ENCODE measurements around the gene NR5A2.

GRCh38 chr1:200213392-200213791 lies 185.9 kb downstream of the NR5A2 start:
- no peak for TF ChIP-seq CTCF (IDR thresholded peaks at IDR 0.05 in 8 of 11, conservative IDR thresholded peaks at IDR 0.05 in 3 of 11)
- no peak for TF ChIP-seq POLR2AphosphoS5 (IDR thresholded peaks at IDR 0.05)
- TF ChIP-seq POLR2A (IDR thresholded peaks at IDR 0.05), result no peak
